ENCODE measurements around the gene TMEM25.

- peak; percentile 41 to 73 (median 65) for TF ChIP-seq CTCF (IDR thresholded peaks at IDR 0.05)
- TF ChIP-seq POLR2A (IDR thresholded peaks at IDR 0.05): no peak
- no peak for TF ChIP-seq EP300 (IDR thresholded peaks at IDR 0.05)
Measured at GRCh38 chr11:118488480-118489109, 42.4 kb upstream of the TMEM25 start.

Data from ovary (tissue), 3 donors.